HEK293 (cell line): ENCODE data around the gene IQGAP3.

Experiments used
- BCL11A ChIP-seq: fragments of 450-650 bp; formaldehyde crosslinking; IDR thresholded peaks from 2 replicates; pipeline ENCODE4 v1.5.1; 2016; ENCODE audit warnings: low read depth, missing biosample characterization, missing genetic modification characterization
- ZBTB21 ChIP-seq: fragments of 450-650 bp; formaldehyde crosslinking; IDR thresholded peaks from 2 replicates; pipeline ENCODE4 v1.5.1; 2017; ENCODE audit warnings: missing biosample characterization, missing genetic modification characterization
- ZNF114 ChIP-seq: fragments of 450-650 bp; formaldehyde crosslinking; IDR thresholded peaks from 2 replicates; pipeline ENCODE4 v1.5.0; 2017; ENCODE audit warnings: missing biosample characterization, missing genetic modification characterization
- ZNF133 ChIP-seq: fragments of 450-650 bp; formaldehyde crosslinking; IDR thresholded peaks from 2 replicates; pipeline ENCODE4 v1.5.1; 2016; ENCODE audit warnings: missing biosample characterization, missing genetic modification characterization
- ZNF184 ChIP-seq: fragments of 450-650 bp; IDR thresholded peaks from 2 replicates; pipeline ENCODE4 v1.5.1; 2018; ENCODE audit warnings: missing biosample characterization, mild to moderate bottlenecking, missing genetic modification characterization
- ZNF558 ChIP-seq: fragments of 450-650 bp; formaldehyde crosslinking; IDR thresholded peaks from 2 replicates; pipeline ENCODE4 v1.5.1; 2016; ENCODE audit warnings: missing biosample characterization, missing genetic modification characterization
- TF ChIP-seq, protein P1 (sequence below): fragments of 450-650 bp; formaldehyde crosslinking; IDR thresholded peaks from 2 replicates; pipeline ENCODE4 v1.5.1; 2016; ENCODE audit warnings: missing biosample characterization, missing genetic modification characterization
- TF ChIP-seq, protein P2 (sequence below): fragments of 450-650 bp; formaldehyde crosslinking; IDR thresholded peaks from 2 replicates; pipeline ENCODE4 v1.5.1; 2016; ENCODE audit warnings: missing biosample characterization, missing genetic modification characterization

DNA sequence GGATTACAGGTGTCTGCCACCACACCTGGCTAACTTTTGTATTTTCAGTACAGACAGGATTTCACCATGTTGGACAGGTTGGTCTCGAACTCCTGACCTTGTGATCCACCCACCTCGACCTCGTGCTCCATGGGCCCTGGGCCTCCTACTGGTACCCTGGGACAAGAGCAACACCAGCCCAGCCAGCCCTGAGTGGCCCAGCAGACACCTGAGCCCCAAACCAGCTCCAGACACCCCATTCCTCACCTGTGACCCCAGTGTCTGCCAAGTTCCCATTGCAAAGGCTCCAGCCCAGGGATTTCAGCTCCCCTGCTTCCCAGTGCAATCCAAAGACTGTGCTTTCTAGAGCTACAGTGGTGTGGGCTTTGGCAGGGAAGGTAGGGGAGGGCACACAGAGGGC is 86.4 kb downstream of the IQGAP3 start:
- TF ChIP-seq ZNF184 (tag by site-specific recombination) (no peak), ZNF133 (tag by site-specific recombination) (no peak), ZNF114 (tag by site-specific recombination) (no peak), ZNF558 (no peak), ZBTB21 (tag by site-specific recombination) (no peak), BCL11A (no peak)
- TF ChIP-seq, protein P1, sequence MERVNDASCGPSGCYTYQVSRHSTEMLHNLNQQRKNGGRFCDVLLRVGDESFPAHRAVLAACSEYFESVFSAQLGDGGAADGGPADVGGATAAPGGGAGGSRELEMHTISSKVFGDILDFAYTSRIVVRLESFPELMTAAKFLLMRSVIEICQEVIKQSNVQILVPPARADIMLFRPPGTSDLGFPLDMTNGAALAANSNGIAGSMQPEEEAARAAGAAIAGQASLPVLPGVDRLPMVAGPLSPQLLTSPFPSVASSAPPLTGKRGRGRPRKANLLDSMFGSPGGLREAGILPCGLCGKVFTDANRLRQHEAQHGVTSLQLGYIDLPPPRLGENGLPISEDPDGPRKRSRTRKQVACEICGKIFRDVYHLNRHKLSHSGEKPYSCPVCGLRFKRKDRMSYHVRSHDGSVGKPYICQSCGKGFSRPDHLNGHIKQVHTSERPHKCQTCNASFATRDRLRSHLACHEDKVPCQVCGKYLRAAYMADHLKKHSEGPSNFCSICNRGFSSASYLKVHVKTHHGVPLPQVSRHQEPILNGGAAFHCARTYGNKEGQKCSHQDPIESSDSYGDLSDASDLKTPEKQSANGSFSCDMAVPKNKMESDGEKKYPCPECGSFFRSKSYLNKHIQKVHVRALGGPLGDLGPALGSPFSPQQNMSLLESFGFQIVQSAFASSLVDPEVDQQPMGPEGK = no peak
- TF ChIP-seq, protein P2, sequence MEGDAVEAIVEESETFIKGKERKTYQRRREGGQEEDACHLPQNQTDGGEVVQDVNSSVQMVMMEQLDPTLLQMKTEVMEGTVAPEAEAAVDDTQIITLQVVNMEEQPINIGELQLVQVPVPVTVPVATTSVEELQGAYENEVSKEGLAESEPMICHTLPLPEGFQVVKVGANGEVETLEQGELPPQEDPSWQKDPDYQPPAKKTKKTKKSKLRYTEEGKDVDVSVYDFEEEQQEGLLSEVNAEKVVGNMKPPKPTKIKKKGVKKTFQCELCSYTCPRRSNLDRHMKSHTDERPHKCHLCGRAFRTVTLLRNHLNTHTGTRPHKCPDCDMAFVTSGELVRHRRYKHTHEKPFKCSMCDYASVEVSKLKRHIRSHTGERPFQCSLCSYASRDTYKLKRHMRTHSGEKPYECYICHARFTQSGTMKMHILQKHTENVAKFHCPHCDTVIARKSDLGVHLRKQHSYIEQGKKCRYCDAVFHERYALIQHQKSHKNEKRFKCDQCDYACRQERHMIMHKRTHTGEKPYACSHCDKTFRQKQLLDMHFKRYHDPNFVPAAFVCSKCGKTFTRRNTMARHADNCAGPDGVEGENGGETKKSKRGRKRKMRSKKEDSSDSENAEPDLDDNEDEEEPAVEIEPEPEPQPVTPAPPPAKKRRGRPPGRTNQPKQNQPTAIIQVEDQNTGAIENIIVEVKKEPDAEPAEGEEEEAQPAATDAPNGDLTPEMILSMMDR (tag by site-specific recombination) = no peak
